HG03460 (cell line): ENCODE measurements around the gene PODXL2.

ENCODE experiments used
- ATAC-seq: cut with Tn5 transposase; IDR thresholded peaks from one replicate; pipeline ENCODE4 v1.9.1; 2021; ENCODE audit not compliant: unreplicated experiment

The PODXL2 gene

DNA sequence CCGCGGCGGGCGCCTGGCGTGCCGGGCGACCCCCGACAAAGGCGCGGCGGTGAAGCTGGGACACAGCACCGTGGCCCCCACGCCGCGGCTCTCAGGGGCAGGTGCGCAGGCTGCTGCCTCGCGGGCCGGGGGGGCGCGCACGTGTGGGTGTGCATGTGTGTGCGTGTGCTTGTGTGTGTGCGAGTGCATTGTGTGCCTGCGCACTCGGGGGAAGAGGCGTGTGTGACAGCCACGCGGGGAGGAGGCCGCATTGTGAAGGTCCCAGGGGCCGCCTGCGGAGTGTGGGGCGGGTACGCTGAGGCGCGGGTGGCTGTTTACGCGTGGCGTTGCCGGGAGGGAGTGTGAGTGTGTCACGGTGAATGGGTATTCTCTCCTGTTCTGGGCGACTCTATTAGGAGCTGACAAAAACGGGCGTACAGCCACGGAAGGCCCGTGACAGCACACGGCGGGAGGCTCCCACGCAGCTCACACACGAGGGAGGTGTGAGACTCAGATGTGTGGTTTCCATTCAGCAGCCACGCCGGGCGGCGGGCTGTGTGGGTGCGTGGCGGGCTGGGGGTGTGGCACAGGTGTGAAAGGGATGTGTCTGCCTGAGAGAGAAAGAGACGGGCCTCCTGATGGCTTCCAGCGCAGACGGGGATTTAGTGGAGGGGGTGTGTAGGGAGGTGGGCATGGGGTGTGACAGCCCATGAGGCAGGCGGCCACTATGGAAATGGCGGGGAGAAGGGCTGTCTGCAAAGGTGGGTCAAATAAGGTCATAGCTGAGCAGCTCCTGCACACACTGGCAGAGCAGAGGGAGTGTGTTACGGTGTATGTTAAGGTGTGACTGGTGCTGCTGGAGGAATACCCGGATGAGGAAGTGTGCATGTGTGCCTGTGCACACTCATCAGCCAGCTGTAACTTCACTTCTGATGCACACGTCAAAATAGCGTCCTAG lies 750 bp downstream of the PODXL2 start:
- no peak for ATAC-seq

GRCh38 chr3:127630811-127631714 lies 2.1 kb downstream of the PODXL2 start:
- ATAC-seq = no peak

GRCh38 chr3:127632035-127632820 lies 3.2 kb downstream of the PODXL2 start:
- ATAC-seq = no peak

DNA sequence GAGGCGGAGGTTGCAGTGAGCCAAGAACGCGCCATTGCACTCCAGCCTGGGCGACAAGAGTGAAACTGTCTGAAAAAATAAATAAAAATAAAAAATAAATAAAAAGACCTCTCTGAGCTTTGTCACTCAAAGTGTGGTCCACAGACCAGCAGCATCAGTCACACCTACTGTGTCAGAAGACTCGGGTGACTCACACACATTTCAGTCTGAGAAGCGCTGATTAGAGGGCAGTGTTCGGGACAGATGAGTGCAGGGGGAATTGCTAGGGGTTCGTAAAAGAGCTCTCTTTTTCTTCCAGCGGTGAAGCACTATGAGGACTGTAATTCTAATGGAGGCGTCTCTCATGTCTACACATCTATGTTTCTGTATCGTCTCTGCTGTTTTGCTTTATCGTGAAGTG lies 5.7 kb downstream of the PODXL2 start:
- ATAC-seq = no peak

DNA sequence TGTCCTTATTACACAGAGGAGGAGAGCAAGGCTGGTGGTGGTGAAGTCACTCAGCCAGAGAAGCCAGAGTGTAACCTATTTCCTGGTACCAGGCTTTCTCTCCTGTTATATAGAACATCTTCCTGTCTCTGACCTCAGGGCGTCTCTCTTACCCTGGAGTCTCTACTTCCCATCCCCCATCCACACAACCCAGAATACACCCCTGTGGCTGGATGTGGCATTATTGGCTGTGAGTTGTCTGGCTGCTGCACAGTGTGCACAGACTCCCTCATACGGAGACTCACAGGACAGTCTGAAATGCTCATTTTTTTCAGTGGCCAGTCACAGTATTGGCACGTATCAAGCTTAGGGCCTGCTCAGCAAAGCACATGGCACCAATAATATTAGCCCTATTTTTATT lies 8.6 kb downstream of the PODXL2 start:
- no peak for ATAC-seq

DNA sequence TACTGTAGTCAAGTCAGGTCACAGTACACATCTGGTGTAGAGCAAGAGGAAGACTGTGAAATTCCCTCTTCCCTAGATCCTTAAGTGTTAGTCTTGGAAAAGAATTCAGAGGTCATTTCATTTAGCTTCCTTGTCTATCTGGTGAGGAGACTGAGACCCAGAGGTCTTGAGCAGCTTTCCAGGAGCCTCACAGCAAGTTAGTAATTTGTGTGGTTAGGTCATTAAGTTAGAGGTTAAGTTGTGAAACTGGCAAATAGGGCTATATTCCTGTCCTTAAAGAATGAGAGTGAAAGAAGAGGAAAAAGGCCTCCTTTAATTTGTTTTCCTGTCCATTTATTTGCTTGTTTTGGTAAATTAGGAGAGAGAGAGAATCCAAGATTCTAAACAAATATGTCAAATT lies 9.0 kb downstream of the PODXL2 start:
- no peak for ATAC-seq

- ATAC-seq = no peak
Observed at GRCh38 chr3:127639173-127640041, 10.4 kb downstream of the PODXL2 start.

GRCh38 chr3:127640042-127640355 lies 11.0 kb downstream of the PODXL2 start:
- ATAC-seq = no peak

DNA sequence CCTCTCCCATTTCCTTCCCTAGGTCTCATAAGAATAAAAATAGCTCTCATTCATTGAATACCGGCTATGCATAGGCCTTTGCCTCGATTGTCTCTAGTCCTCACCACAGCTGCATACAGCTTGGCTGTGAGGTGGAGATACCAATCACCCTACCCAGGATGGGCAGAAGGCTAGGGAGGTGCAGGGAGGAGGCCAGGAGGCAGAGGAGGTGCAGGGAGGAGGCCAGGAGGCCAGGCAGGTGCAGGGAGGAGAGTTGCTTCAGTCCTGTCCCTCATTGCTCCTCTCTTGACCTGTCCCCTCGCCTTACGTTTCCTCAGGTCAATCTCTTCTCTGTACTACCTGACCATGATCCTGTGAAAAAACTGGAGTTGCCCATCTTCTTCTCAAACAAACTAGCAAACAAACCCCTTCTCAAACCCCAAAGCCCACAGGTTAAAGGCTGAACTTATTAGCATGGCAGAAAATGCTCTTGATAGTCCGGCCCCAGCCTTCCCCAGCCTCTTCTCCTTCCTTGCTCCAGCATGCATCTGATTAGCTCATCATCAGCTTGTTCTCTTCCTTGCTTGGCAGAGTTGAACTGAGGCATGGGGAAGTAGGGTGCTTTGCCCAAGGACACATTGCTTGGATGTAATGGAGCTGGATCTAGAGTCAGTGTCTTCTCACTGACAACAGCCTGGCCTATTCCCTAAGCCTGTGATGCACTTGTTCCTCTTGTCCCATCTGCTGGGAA lies 15.8 kb downstream of the PODXL2 start:
- no peak for ATAC-seq

DNA sequence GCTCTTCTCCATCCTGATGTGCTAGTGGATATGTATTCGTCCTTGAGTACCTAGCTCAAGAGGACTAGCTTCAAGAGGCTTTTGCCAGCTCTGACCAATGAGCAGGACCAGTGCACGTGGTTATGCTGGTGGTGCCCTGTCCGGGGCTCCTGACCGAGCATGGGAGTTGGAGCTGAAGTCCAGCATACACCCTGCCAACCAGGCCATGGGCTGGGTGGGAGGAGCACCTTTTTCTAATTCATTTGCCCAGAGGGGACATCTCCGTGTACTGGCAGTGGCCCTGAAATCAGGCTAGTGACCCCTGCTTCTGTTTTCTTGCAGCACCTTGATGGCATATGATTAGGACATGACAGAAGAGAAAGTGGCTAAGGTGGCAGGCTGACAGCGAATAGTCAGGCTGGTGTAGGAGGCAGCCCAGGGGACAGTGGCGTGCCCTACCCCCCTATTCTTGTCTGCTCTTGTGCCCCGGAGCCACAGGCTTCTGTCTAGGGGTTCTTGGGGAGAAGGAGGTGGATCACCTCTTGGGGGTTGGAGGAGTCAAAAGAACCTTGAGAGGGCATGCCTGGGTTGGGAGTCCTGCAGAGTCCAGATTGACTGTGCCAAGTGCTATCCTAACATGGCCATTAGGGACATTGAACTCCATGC lies 16.5 kb downstream of the PODXL2 start:
- ATAC-seq = no peak

DNA sequence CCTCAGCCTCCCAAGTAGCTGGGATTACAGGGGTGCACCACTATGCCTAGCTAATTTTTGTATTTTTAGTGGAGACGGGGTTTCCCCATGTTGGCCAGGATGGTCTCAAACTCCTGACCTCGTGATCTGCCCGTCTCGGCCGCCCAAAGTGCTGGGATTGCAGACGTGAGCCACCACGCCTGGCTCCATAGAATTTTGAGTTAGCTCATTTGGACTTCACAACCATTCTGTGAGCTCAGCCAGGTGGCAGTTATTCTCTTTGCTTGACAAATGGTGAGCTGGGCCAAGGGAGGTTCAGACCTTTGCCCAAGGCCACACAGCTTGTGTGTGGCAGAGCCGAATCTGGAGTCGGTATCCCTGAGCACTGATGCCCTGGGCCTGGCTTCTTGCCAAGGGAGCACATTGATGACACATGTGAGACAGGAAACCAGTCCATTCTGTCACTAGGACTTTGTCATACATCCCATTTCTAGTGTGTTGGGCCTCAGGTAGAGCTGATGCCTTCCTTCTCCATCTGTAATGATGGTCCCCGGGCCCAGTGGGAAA lies 17.6 kb downstream of the PODXL2 start:
- ATAC-seq = no peak

GRCh38 chr3:127647166-127647844 lies 18.3 kb downstream of the PODXL2 start:
- no peak for ATAC-seq

- no peak for ATAC-seq
Observed at GRCh38 chr3:127647845-127648204, 18.8 kb downstream of the PODXL2 start.

GRCh38 chr3:127650236-127650635 lies 21.3 kb downstream of the PODXL2 start:
- no peak for ATAC-seq

DNA sequence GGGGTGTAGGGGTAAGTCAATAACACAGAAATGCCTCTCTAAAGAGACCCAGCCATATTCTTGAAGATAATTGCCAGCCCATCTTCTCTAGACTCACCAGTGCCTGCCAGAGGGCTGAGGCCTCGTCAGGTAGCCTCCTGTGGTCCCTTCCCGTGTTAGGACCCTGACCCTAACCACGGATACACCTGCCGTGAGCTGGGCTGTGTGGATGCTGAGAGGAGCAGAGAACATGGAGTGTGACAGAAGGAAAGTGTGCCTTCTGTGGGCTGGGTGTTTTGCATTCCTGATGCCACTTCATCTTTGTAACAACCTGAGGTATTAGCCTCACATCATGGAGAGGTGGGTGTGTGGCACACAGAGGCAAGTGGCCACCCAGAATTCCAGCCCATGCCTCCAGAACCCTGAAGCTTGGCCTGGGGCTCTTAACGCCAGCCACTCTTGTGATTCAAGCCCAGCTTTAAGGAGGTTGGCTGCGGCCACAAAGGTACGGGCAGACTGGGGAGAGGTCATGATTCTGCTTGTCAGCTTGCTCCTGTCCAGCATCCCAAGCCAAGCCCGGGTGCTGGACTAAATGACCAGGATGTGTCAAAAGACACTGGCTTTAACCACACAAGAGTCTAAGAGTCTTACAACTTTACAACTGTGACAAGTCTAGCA lies 22.7 kb downstream of the PODXL2 start:
- no peak for ATAC-seq

DNA sequence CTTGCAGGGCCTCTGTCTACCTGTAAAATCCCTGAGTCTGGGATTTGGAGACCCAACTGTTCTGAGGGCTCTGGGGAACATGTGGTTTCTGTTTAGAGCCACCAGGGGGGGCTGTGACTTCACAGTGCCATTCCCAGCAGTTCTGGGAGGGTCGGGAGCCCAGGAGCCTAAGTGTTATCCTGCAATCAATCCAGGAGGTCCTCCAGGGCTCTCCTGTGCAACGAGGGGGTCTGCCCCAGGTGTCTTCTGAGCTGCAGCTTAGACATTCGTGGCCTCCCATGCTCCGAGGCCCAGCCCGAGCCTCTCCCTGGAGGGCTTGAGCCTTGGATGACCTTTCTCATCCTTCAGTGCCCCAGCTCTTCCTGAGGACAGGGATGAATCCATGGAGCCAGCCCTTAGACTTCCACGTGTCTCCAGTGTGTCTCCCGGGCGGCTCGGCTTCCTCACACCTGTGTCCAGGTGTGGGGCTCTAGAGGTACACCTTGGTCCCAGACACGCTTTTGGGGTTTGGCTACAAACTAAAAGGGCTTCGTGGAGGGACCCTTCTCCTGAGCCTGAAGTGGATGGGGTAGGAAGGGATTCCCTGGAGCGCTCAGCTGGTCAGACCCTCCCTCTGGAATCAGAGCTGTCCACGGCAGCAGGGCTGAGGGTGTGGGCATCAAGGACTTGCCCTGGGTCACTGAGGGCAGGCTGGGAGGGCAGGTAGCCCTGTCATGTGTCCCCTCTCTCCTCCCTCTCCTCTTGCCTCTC lies 23.4 kb downstream of the PODXL2 start:
- ATAC-seq = no peak

GRCh38 chr3:127654374-127654773 lies 25.4 kb downstream of the PODXL2 start:
- no peak for ATAC-seq
